ENCODE results near the gene SLC35C1. TPM values are rescaled to one million over a fixed set of nuclear protein-coding genes. Genes with fewer than 3 reads are reported as not detected.

The SLC35C1 gene
- total and polyA plus RNA-seq, 2 donors from 2014 or later = 5.7 to 20.6 TPM

GRCh38 chr11:45815747-45816146 lies 10.8 kb downstream of the SLC35C1 start:
- no peak for FAIRE-seq
- no peak for TF ChIP-seq CTCF (IDR thresholded peaks at IDR 0.05; ENCODE audit: borderline replicate concordance, extremely low read depth, insufficient read depth)
- Histone ChIP-seq H3K4me3 (ENCODE audit: low read length in 3 of 3) (no peak overlapping the region), H3K9ac (ENCODE audit: low read length in 3 of 3) (no peak overlapping the region), H3K4me1 (ENCODE audit: control insufficient read depth in 2 of 3, insufficient read depth in 2 of 3, low read depth in 1 of 3, low read length in 3 of 3) (no peaks in the 10 kb centered on the region), H3K27me3 (ENCODE audit: control insufficient read depth, insufficient read depth, low read length) (no peaks in the 10 kb centered on the region), H3K9me3 (ENCODE audit: control insufficient read depth in 2 of 3, insufficient read depth in 1 of 3, low read length in 3 of 3) (no peaks in the 10 kb centered on the region), H3K27ac (ENCODE audit: low read depth in 2 of 2, low read length in 2 of 2) (no peak overlapping the region), H3K36me3 (ENCODE audit: control insufficient read depth in 2 of 3, insufficient read depth in 3 of 3, low read length in 3 of 3) (peaks cover 0 to 6% (median 6%) of the 10 kb centered on the region in 3 donors)
- intact Hi-C loops (cut with DNase I) = no loop called here
- DNase-seq = peak in 2 of 5 donors; percentile 37 to 39

GRCh38 chr11:45816614-45817013 lies 11.7 kb downstream of the SLC35C1 start:
- Histone ChIP-seq H3K4me1 (ENCODE audit: control insufficient read depth in 2 of 3, insufficient read depth in 2 of 3, low read depth in 1 of 3, low read length in 3 of 3) (no peaks in the 10 kb centered on the region), H3K36me3 (ENCODE audit: control insufficient read depth in 2 of 3, insufficient read depth in 3 of 3, low read length in 3 of 3) (peaks cover 0 to 3% (median 1%) of the 10 kb centered on the region in 3 donors), H3K9ac (ENCODE audit: low read length in 3 of 3) (no peak overlapping the region), H3K4me3 (ENCODE audit: low read length in 3 of 3) (no peak overlapping the region), H3K27me3 (ENCODE audit: control insufficient read depth, insufficient read depth, low read length) (no peaks in the 10 kb centered on the region), H3K9me3 (ENCODE audit: control insufficient read depth in 2 of 3, insufficient read depth in 1 of 3, low read length in 3 of 3) (no peaks in the 10 kb centered on the region), H3K27ac (ENCODE audit: low read depth in 2 of 2, low read length in 2 of 2) (no peak overlapping the region)
- no peak for TF ChIP-seq CTCF (IDR thresholded peaks at IDR 0.05; ENCODE audit: borderline replicate concordance, extremely low read depth, insufficient read depth)
- FAIRE-seq = no peak
- intact Hi-C loops (cut with DNase I) = no loop called here
- DNase-seq = no peak

GRCh38 chr11:45817191-45817590 lies 12.2 kb downstream of the SLC35C1 start:
- TF ChIP-seq CTCF (IDR thresholded peaks at IDR 0.05; ENCODE audit: borderline replicate concordance, extremely low read depth, insufficient read depth) = no peak
- Histone ChIP-seq H3K27me3 (ENCODE audit: control insufficient read depth, insufficient read depth, low read length) (no peaks in the 10 kb centered on the region), H3K27ac (ENCODE audit: low read depth in 2 of 2, low read length in 2 of 2) (no peak overlapping the region), H3K9ac (ENCODE audit: low read length in 3 of 3) (no peak overlapping the region), H3K4me1 (ENCODE audit: control insufficient read depth in 2 of 3, insufficient read depth in 2 of 3, low read depth in 1 of 3, low read length in 3 of 3) (no peaks in the 10 kb centered on the region), H3K9me3 (ENCODE audit: control insufficient read depth in 2 of 3, insufficient read depth in 1 of 3, low read length in 3 of 3) (no peaks in the 10 kb centered on the region), H3K36me3 (ENCODE audit: control insufficient read depth in 2 of 3, insufficient read depth in 3 of 3, low read length in 3 of 3) (no peaks in the 10 kb centered on the region), H3K4me3 (ENCODE audit: low read length in 3 of 3) (no peak overlapping the region)
- no peak for FAIRE-seq
- no peak for DNase-seq
- intact Hi-C loops (cut with DNase I) = no loop called here

- no peak for DNase-seq
- no peaks in the 10 kb centered on the region for H3K27me3 ChIP-seq (ENCODE audit: control insufficient read depth, insufficient read depth, low read length)
- intact Hi-C loops (cut with DNase I) = no loop called here
- no peak overlapping the region for H3K9ac ChIP-seq (ENCODE audit: low read length in 3 of 3)
- no peak for FAIRE-seq
- no peaks in the 10 kb centered on the region for H3K36me3 ChIP-seq (ENCODE audit: control insufficient read depth in 2 of 3, insufficient read depth in 3 of 3, low read length in 3 of 3)
- no peaks in the 10 kb centered on the region for H3K9me3 ChIP-seq (ENCODE audit: control insufficient read depth in 2 of 3, insufficient read depth in 1 of 3, low read length in 3 of 3)
- TF ChIP-seq CTCF (IDR thresholded peaks at IDR 0.05; ENCODE audit: borderline replicate concordance, extremely low read depth, insufficient read depth) = no peak
- H3K4me1 ChIP-seq (ENCODE audit: control insufficient read depth in 2 of 3, insufficient read depth in 2 of 3, low read depth in 1 of 3, low read length in 3 of 3) = no peaks in the 10 kb centered on the region
- no peak overlapping the region for H3K27ac ChIP-seq (ENCODE audit: low read depth in 2 of 2, low read length in 2 of 2)
- no peak overlapping the region for H3K4me3 ChIP-seq (ENCODE audit: low read length in 3 of 3)
These were observed 14.1 kb downstream of the SLC35C1 start for GRCh38 chr11:45818961-45819605.
